VCaP (cell line): ENCODE measurements around the gene OR2M2.

ENCODE experiments used
- H3K27ac ChIP-seq: fragments of 450-650 bp; 2 replicates; pipeline ENCODE4 v1.5.1; 2017
- TF ChIP-seq, protein P1 (sequence below): fragments of 450-650 bp; conservative IDR thresholded peaks from 2 replicates; pipeline ENCODE4 v1.5.1; 2017; ENCODE audit warnings: mild to moderate bottlenecking, moderate library complexity

Gene OR2M2

DNA sequence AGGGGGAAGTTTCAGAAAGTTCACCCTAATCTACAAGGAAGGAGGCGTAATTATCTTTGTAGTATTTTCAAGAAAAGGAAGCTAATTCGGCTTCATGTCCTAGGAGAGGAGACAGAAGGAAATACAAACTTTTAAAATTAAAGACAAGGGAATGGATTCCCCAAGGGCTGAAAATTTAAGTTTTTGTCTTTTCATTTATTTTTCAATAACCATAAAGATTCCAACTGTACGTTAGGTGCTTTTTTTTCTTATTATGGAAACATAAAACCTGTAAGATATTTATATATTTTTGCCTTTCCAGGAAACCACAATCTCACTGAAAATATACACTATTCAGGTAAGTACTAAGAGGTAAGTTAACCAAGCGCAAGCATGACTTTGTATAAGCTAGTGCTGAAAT is 22.3 kb downstream of the OR2M2 start, which contains the start of gene OR2M3:
TSS of gene OR2M3 (plus strand) at position 301 of the 400 bp plus-strand sequence. CDS start 5,803 bp downstream, outside the sequence.
- TF ChIP-seq, protein P1, sequence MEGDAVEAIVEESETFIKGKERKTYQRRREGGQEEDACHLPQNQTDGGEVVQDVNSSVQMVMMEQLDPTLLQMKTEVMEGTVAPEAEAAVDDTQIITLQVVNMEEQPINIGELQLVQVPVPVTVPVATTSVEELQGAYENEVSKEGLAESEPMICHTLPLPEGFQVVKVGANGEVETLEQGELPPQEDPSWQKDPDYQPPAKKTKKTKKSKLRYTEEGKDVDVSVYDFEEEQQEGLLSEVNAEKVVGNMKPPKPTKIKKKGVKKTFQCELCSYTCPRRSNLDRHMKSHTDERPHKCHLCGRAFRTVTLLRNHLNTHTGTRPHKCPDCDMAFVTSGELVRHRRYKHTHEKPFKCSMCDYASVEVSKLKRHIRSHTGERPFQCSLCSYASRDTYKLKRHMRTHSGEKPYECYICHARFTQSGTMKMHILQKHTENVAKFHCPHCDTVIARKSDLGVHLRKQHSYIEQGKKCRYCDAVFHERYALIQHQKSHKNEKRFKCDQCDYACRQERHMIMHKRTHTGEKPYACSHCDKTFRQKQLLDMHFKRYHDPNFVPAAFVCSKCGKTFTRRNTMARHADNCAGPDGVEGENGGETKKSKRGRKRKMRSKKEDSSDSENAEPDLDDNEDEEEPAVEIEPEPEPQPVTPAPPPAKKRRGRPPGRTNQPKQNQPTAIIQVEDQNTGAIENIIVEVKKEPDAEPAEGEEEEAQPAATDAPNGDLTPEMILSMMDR, result no peak
- no peak within 1 kb of the TSS for H3K27ac ChIP-seq

DNA sequence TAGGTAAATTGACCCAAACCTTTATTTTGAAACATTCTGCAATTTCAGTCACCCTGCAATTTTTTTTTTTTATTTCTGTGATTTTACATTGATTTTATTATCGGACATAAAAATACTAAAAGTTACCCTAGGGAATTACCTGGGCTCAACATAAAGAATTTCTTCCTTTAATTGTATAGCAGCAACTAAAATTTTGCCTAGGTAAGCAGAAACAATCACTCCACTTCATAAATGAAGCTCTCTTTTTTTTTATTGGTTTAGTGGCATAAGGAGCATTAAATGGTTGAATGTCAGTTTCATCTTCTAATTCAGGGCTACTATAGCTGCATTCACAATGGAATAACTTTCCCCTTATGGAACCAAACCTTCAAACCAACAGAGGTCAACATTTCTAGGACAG is 41.3 kb downstream of the OR2M2 start:
- TF ChIP-seq, protein P1, result no peak
- H3K27ac ChIP-seq, result no peak overlapping the region

DNA sequence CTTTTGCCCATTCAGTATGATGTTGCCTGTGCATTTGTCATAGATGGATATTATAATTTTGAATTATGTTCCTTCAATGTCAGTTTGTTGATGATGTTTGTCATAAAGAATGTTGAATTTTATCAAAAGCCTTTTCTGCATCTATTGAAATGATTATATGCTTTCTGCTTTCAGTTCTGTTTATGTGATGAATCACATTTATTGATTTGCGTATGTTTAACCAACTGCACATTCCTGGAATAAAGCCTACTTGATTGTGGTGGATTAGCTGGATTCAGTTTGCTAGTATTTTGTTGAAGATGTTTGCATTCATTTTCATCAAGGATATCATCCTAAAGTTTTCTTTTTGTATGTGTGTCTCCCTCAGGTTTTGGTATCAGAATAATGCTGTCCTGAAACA is 50.9 kb downstream of the OR2M2 start:
- no peak overlapping the region for H3K27ac ChIP-seq
- TF ChIP-seq, protein P1, result no peak

DNA sequence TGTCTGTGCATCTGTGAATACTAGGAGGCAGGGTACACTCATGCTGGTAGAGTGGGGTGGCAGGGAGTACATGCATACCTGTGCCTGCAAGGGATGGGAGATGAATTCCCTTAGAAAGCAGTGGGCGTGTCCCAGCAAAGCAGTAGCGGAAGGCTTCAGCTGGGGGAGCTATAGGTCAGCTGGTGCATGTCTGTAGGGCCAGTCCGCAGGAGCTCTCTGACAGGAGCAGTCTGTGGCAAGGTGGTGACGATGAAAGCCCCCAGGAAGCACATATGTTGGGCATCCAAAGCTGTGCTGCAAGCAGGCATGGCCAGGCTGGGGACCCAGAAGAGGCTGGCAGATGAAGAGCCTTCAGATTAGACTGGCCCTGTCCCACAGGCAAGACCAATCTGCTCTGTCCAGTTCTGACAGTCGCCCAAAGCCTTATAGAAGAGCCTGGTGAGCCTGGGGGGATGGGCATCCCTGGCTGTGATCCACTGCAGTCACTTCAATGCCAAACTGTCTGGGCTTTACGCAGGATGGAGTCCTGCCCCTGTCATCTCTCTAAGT is 54.8 kb downstream of the OR2M2 start:
- H3K27ac ChIP-seq, result no peak overlapping the region
- TF ChIP-seq, protein P1, result no peak
